H1 (cell line): Measurements from ENCODE around the gene COG7. TPM values are rescaled to one million over a fixed set of nuclear protein-coding genes. Genes with fewer than 3 reads are reported as not detected.

Source experiments
- CTCF ChIA-PET: fragments of 300-600 bp; sonication (Branson Sonifier 250); formaldehyde crosslinking; loops from one replicate; lab custom pipeline; 2021; ENCODE audit not compliant: partially characterized antibody; lab: Charles Lee
- POLR2A ChIA-PET: fragments of 300-600 bp; sonication (Branson Sonifier 250); formaldehyde crosslinking; loops from one replicate; lab custom pipeline; 2021; ENCODE audit warnings: inconsistent platforms; ENCODE audit not compliant: partially characterized antibody; lab: Charles Lee
- DNase-seq, 2 experiments: peaks; one replicate each; pipeline versions ENCODE4 v3.0.0 to v3.0.0-alpha.2; 2010 to 2022; ENCODE audit warnings: low spot score in 2 of 2, low read depth in 1 of 2, mixed read lengths in 1 of 2
- FAIRE-seq: peaks from 2 replicates; lab custom pipeline; 2011; peaks lifted over from hg19 to GRCh38; lab: Jason Lieb, UNC
- H2AFZ ChIP-seq: 2 replicates; pipeline ENCODE4 v1.8.1; 2012; ENCODE audit warnings: low read length, inconsistent platforms
- H2AK5ac ChIP-seq: 2 replicates; pipeline ENCODE4 v1.6.1; 2013; ENCODE audit warnings: low read depth, low read length
- H2BK120ac ChIP-seq: replicated peaks from 2 replicates; pipeline ENCODE3; 2013; ENCODE audit warnings: low read depth, low read length, inconsistent platforms
- H2BK12ac ChIP-seq: 2 replicates; pipeline ENCODE4 v1.6.1; 2013; ENCODE audit warnings: low read depth, low read length
- H2BK15ac ChIP-seq: 2 replicates; pipeline ENCODE4 v1.6.1; 2013; ENCODE audit warnings: low read length
- H2BK20ac ChIP-seq: 2 replicates; pipeline ENCODE4 v1.6.1; 2013; ENCODE audit warnings: low read length
- H2BK5ac ChIP-seq: 2 replicates; pipeline ENCODE4 v1.6.1; 2013; ENCODE audit warnings: low read depth, low read length
- H3K14ac ChIP-seq: 2 replicates; pipeline ENCODE4 v1.6.1; 2013; ENCODE audit warnings: inconsistent platforms; ENCODE audit not compliant: insufficient read length
- H3K18ac ChIP-seq: 2 replicates; pipeline ENCODE4 v1.6.1; 2013; ENCODE audit warnings: low read length; ENCODE audit errors: extremely low read depth
- H3K23ac ChIP-seq: 2 replicates; pipeline ENCODE4 v1.6.1; 2013; ENCODE audit warnings: inconsistent platforms; ENCODE audit not compliant: insufficient read length
- H3K23me2 ChIP-seq: 2 replicates; pipeline ENCODE4 v1.6.1; 2013; ENCODE audit warnings: low read depth, low read length
- H3K27ac ChIP-seq: 2 replicates; pipeline ENCODE4 v1.6.1; 2011; ENCODE audit warnings: low read depth, low read length, inconsistent platforms
- H3K27me3 ChIP-seq, 4 experiments: replicated peaks in 1 of 4; 1 replicate in 1 of 4; 2 replicates in 3 of 4; pipeline versions ENCODE4 v1.6.1 to v1.8.1; 2011 to 2013; ENCODE audit warnings: low read length in 3 of 4, mild to moderate bottlenecking in 3 of 4, inconsistent platforms in 2 of 4, mixed read lengths in 2 of 4, moderate library complexity in 1 of 4; ENCODE audit not compliant: control insufficient read depth in 3 of 4, insufficient read depth in 3 of 4; ENCODE audit errors: extremely low read depth in 1 of 4
- H3K36me3 ChIP-seq, 4 experiments: 2 replicates each; pipeline versions ENCODE4 v1.6.1 to v1.8.1; 2011 to 2013; ENCODE audit warnings: mild to moderate bottlenecking in 4 of 4, low read length in 3 of 4, moderate library complexity in 2 of 4, control low read depth in 1 of 4, inconsistent platforms in 1 of 4; ENCODE audit not compliant: insufficient read depth in 4 of 4, control insufficient read depth in 2 of 4
- H3K4ac ChIP-seq: replicated peaks from 2 replicates; pipeline ENCODE3; 2013; ENCODE audit warnings: low read length, low read depth, mixed read lengths, inconsistent platforms; ENCODE audit not compliant: insufficient read length
- H3K4me1 ChIP-seq, 4 experiments: replicated peaks in 1 of 4; 1 replicate in 1 of 4; 2 replicates in 3 of 4; pipeline versions ENCODE4 v1.6.1 to v1.8.1; 2011 to 2013; ENCODE audit warnings: low read length in 3 of 4, inconsistent platforms in 2 of 4, mixed read lengths in 1 of 4; ENCODE audit not compliant: insufficient read depth in 4 of 4, control insufficient read depth in 3 of 4
- H3K4me2 ChIP-seq, 2 experiments: 2 replicates each; pipeline versions ENCODE4 v1.6.1 to v1.8.1; 2011 to 2013; ENCODE audit warnings: low read depth in 2 of 2, low read length in 2 of 2, control low read depth in 1 of 2, inconsistent platforms in 1 of 2, mild to moderate bottlenecking in 1 of 2; ENCODE audit not compliant: insufficient read depth in 1 of 2
- H3K4me3 ChIP-seq, 4 experiments: fragments of 200-600, 300-600 bp in 1 of 4; sonication (generic), shearing (Covaris generic), sonication (Bioruptor Twin) in 1 of 4; 2 replicates each; pipeline versions ENCODE4 v1.5.1 to v1.8.1; 2011 to 2016; ENCODE audit warnings: low read length in 4 of 4, low read depth in 3 of 4, control low read depth in 2 of 4, inconsistent platforms in 2 of 4, mild to moderate bottlenecking in 2 of 4, mixed read lengths in 1 of 4, moderate library complexity in 1 of 4; ENCODE audit not compliant: insufficient read depth in 2 of 4; ENCODE audit errors: extremely low read depth in 1 of 4
- H3K56ac ChIP-seq: replicated peaks from 2 replicates; pipeline ENCODE3; 2013; ENCODE audit warnings: low read depth, mild to moderate bottlenecking, mixed read lengths, low read length, inconsistent platforms; ENCODE audit not compliant: insufficient read length
- H3K79me1 ChIP-seq: 2 replicates; pipeline ENCODE4 v1.6.1; 2013; ENCODE audit warnings: low read depth, low read length, control low read depth
- H3K79me2 ChIP-seq, 2 experiments: 2 replicates each; pipeline versions ENCODE4 v1.6.1 to v1.8.1; 2012 to 2013; ENCODE audit warnings: low read length in 2 of 2, mild to moderate bottlenecking in 2 of 2, inconsistent platforms in 1 of 2; ENCODE audit not compliant: insufficient read depth in 2 of 2, control insufficient read depth in 1 of 2
- H3K9ac ChIP-seq, 4 experiments: replicated peaks in 1 of 4; 1 replicate in 1 of 4; 2 replicates in 3 of 4; pipeline versions ENCODE4 v1.6.1 to v1.8.1; 2011 to 2013; ENCODE audit warnings: low read depth in 3 of 4, low read length in 3 of 4, control low read depth in 2 of 4, mild to moderate bottlenecking in 2 of 4, moderate library complexity in 2 of 4, inconsistent platforms in 1 of 4; ENCODE audit errors: extremely low read depth in 1 of 4
- H3K9me3 ChIP-seq, 2 experiments: 2 replicates each; pipeline versions ENCODE4 v1.6.1 to v1.8.1; 2012 to 2013; ENCODE audit warnings: mild to moderate bottlenecking in 2 of 2, moderate library complexity in 2 of 2, control low read depth in 1 of 2, inconsistent platforms in 1 of 2, low read depth in 1 of 2, low read length in 1 of 2, mixed read lengths in 1 of 2; ENCODE audit not compliant: insufficient read depth in 2 of 2
- H4K20me1 ChIP-seq, 2 experiments: replicated peaks in 1 of 2; 2 replicates each; pipeline versions ENCODE3 to v1.8.1; 2011 to 2013; ENCODE audit warnings: inconsistent platforms in 2 of 2, low read length in 2 of 2, mild to moderate bottlenecking in 1 of 2; ENCODE audit not compliant: insufficient read depth in 2 of 2, control insufficient read depth in 1 of 2
- H4K5ac ChIP-seq: 2 replicates; pipeline ENCODE4 v1.6.1; 2013; ENCODE audit warnings: low read length, low read depth, mixed read lengths, inconsistent platforms; ENCODE audit not compliant: insufficient read length
- H4K8ac ChIP-seq: 2 replicates; pipeline ENCODE4 v1.8.0; 2013; ENCODE audit warnings: mild to moderate bottlenecking, moderate library complexity, low read length, inconsistent platforms; ENCODE audit not compliant: insufficient read depth; ENCODE audit errors: extremely low read depth
- H4K91ac ChIP-seq: replicated peaks from 2 replicates; pipeline ENCODE3; 2013; ENCODE audit warnings: low read length, mixed read lengths, inconsistent platforms; ENCODE audit not compliant: insufficient read length
- ATF3 ChIP-seq: IDR thresholded peaks from 2 replicates; pipeline ENCODE4 v1.6.1; 2011; ENCODE audit warnings: low read depth, mild to moderate bottlenecking, low read length; ENCODE audit not compliant: insufficient read depth
- BACH1 ChIP-seq: IDR thresholded peaks from 2 replicates; pipeline ENCODE4 v1.6.1; 2012; ENCODE audit warnings: low read length, improper control_type of control experiment
- CHD2 ChIP-seq: IDR thresholded peaks from 2 replicates; pipeline ENCODE4 v1.6.1; 2012; ENCODE audit warnings: low read length, improper control_type of control experiment
- EGR1 ChIP-seq: IDR thresholded peaks from 2 replicates; pipeline ENCODE4 v1.6.1; 2011; ENCODE audit warnings: low read depth, low read length, borderline replicate concordance
- GABPA ChIP-seq: IDR thresholded peaks from 2 replicates; pipeline ENCODE4 v1.6.1; 2011; ENCODE audit warnings: mild to moderate bottlenecking, low read length, moderate library complexity, borderline replicate concordance; ENCODE audit not compliant: insufficient read depth
- MAFK ChIP-seq: IDR thresholded peaks from 2 replicates; pipeline ENCODE4 v1.6.1; 2012; ENCODE audit warnings: low read depth, mild to moderate bottlenecking, improper control_type of control experiment, low read length
- POLR2AphosphoS5 ChIP-seq: IDR thresholded peaks from 2 replicates; pipeline ENCODE4 v1.6.1; 2011; ENCODE audit warnings: low read depth, low read length
- SP2 ChIP-seq: IDR thresholded peaks from 2 replicates; pipeline ENCODE4 v1.6.1; 2012; ENCODE audit warnings: mild to moderate bottlenecking, low read length, inconsistent platforms
- SRF ChIP-seq: IDR thresholded peaks from 2 replicates; pipeline ENCODE4 v1.6.1; 2011; ENCODE audit warnings: mild to moderate bottlenecking, low read depth, low read length, moderate library complexity
- SUZ12 ChIP-seq: fragments of 200-600 bp; sonication (generic); IDR thresholded peaks from 2 replicates; pipeline ENCODE4 v1.6.1; 2012; ENCODE audit warnings: mild to moderate bottlenecking, inconsistent platforms, low read length, moderate library complexity, mixed read lengths
- WGBS, 2 experiments: shearing (Covaris generic) in 1 of 2; methylation state at CpG; one replicate each; pipeline versions ENCODE4 v1.1.6 to v1.1.7; 2013 to 2015; ENCODE audit warnings: low lambda C conversion rate in 2 of 2, mixed read lengths in 2 of 2, inconsistent platforms in 1 of 2, low coverage in 1 of 2, missing lambda C conversion rate in 1 of 2; ENCODE audit not compliant: insufficient replicate concordance in 2 of 2, insufficient coverage in 1 of 2, insufficient read length in 1 of 2; ENCODE audit errors: extremely low coverage in 1 of 2, missing lambda C conversion rate in 1 of 2; 5-methylcytosine and 5-hydroxymethylcytosine counted together
- polyA plus RNA-seq, 7 experiments: library from polyadenylated mRNA; depleted of rRNA in 3 of 7; stranded (reverse) in 5 of 7; unstranded in 2 of 7; fragments of >200 nt in 5 of 7; fragments of 200-250 nt in 2 of 7; gene quantifications; 1 replicate in 5 of 7; 2 replicates in 1 of 7; 4 replicates in 1 of 7; pipeline versions ENCODE4 v1.2.1 to v1.2.3, GENCODE V29; 2011 to 2013; ENCODE audit warnings: missing spikeins in 2 of 7, mixed read lengths in 2 of 7
- total RNA-seq: library from RNA; stranded (reverse); fragmentation: NEBNext Ultra II Directional; extraction: Animal tissue kit (Norgen Biotek cat#: 25700); gene quantifications from 2 replicates; pipeline ENCODE4 v1.2.1, GENCODE V29; 2021
- TF ChIP-seq, protein P1 (sequence below): IDR thresholded peaks from 2 replicates; pipeline ENCODE4 v1.6.1; 2012; ENCODE audit warnings: inconsistent platforms

COG7 gene
- total and polyA plus RNA-seq, 2 of the 8 experiments (the other 6 are each of a cell fraction or from before 2014, with no cell fraction given) = 17.2 to 40.4 TPM

GRCh38 chr16:23484510-23485256, 31.7 kb upstream of the COG7 start:
- Histone ChIP-seq H3K4me1 (no peaks in the 10 kb centered on the region), H4K20me1 (peaks cover 9 to 12% of the 10 kb centered on the region in 2 experiments), H3K36me3 (peaks cover 59 to 93% (median 84%) of the 10 kb centered on the region in 4 experiments), H3K27ac (no peak overlapping the region), H3K4me2 (no peak overlapping the region), H3K79me1 (no peaks in the 10 kb centered on the region), H3K4me3 (no peak overlapping the region), H2BK15ac (no peak overlapping the region), H4K5ac (no peak overlapping the region), H4K91ac (no peak overlapping the region), H3K4ac (no peak overlapping the region), H3K27me3 (no peaks in the 10 kb centered on the region), H2BK120ac (no peak overlapping the region), H3K23ac (no peak overlapping the region), H3K14ac (no peak overlapping the region), H4K8ac (no peak overlapping the region), H2BK12ac (no peak overlapping the region), H3K18ac (no peak overlapping the region), H3K9me3 (no peaks in the 10 kb centered on the region), H2BK20ac (no peak overlapping the region), H3K9ac (no peak overlapping the region), H2AK5ac (no peak overlapping the region), H2AFZ (no peak overlapping the region), H3K56ac (no peak overlapping the region), H3K23me2 (no peaks in the 10 kb centered on the region), H2BK5ac (no peak overlapping the region), H3K79me2 (no peaks in the 10 kb centered on the region)
- FAIRE-seq (no peak), DNase-seq (no peak)
- TF ChIP-seq POLR2AphosphoS5 (no peak), CHD2 (no peak), GABPA (no peak), SP2 (no peak), SUZ12 (no peak), MAFK (no peak), BACH1 (no peak), EGR1 (no peak), ATF3 (no peak), SRF (no peak)
- TF ChIP-seq, protein P1, sequence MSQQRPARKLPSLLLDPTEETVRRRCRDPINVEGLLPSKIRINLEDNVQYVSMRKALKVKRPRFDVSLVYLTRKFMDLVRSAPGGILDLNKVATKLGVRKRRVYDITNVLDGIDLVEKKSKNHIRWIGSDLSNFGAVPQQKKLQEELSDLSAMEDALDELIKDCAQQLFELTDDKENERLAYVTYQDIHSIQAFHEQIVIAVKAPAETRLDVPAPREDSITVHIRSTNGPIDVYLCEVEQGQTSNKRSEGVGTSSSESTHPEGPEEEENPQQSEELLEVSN = no peak
- ChIA-PET CTCF (no interaction called here), POLR2A (interaction anchor here (0.6 to 1.6 kb wide), 2 partner anchors 23 to 91 kb away, joined by 3 to 4 read pairs; no protein-coding TSS in a partner anchor)
- WGBS, 2 experiments = 92% methylated on average over 8 of the region's 8 CpGs; no CpG with 5 or more reads in 1 of the 2 experiments
